Endodermal cell (in vitro differentiated cells): Measurements from ENCODE around the gene PSTPIP1. TPM values are rescaled to one million over a fixed set of nuclear protein-coding genes. Genes with fewer than 3 reads are reported as not detected.
"Not testable (repeated sequence)": the region's sequence is repeated elsewhere in the genome, so short reads cannot be mapped to it uniquely, and the experiment has no call there.

ENCODE experiments used
- DNase-seq: peaks from one replicate; pipeline ENCODE4 v3.0.0-alpha.2; 2017
- H3K27ac ChIP-seq: 2 replicates; pipeline ENCODE4 v1.5.1; 2013; ENCODE audit warnings: mild to moderate bottlenecking, low read depth, low read length, moderate library complexity
- H3K27me3 ChIP-seq: 2 replicates; pipeline ENCODE4 v1.6.1; 2013; ENCODE audit warnings: mild to moderate bottlenecking, low read length, moderate library complexity; ENCODE audit not compliant: insufficient read depth, control insufficient read depth, poor library complexity, severe bottlenecking
- H3K36me3 ChIP-seq: 2 replicates; pipeline ENCODE4 v1.7.0; 2013; ENCODE audit warnings: mild to moderate bottlenecking, low read length, moderate library complexity; ENCODE audit not compliant: control insufficient read depth, insufficient read depth
- H3K4me1 ChIP-seq: one replicate; pipeline ENCODE4 v1.7.0; 2013; ENCODE audit warnings: low read length; ENCODE audit not compliant: control insufficient read depth, insufficient read depth
- H3K4me3 ChIP-seq: 2 replicates; pipeline ENCODE4 v1.5.1; 2013; ENCODE audit warnings: mild to moderate bottlenecking, low read length, moderate library complexity
- H3K9ac ChIP-seq: 2 replicates; pipeline ENCODE4 v1.6.1; 2013; ENCODE audit warnings: mild to moderate bottlenecking, low read length, moderate library complexity; ENCODE audit not compliant: poor library complexity, severe bottlenecking; ENCODE audit errors: extremely low read depth
- H3K9me3 ChIP-seq: 2 replicates; pipeline ENCODE4 v1.6.1; 2013; ENCODE audit warnings: mild to moderate bottlenecking, low read length, moderate library complexity; ENCODE audit not compliant: control insufficient read depth
- H3K27ac Mint-ChIP-seq: 2 replicates; pipeline ENCODE4 v1.8.0; 2020; ENCODE audit warnings: mixed read lengths
- H3K27me3 Mint-ChIP-seq: 2 replicates; pipeline ENCODE4 v1.8.0; 2021; ENCODE audit warnings: mild to moderate bottlenecking, mixed read lengths; ENCODE audit not compliant: insufficient read depth
- H3K36me3 Mint-ChIP-seq: 2 replicates; pipeline ENCODE4 v1.8.0; 2020; ENCODE audit warnings: low read depth, mixed read lengths
- H3K4me1 Mint-ChIP-seq: 2 replicates; pipeline ENCODE4 v1.8.0; 2020; ENCODE audit warnings: mixed read lengths
- H3K4me3 Mint-ChIP-seq: 2 replicates; pipeline ENCODE4 v1.8.0; 2020; ENCODE audit warnings: mild to moderate bottlenecking, moderate library complexity, mixed read lengths
- H3K9me3 Mint-ChIP-seq: 2 replicates; pipeline ENCODE4 v1.8.0; 2020; ENCODE audit warnings: mild to moderate bottlenecking, mixed read lengths
- WGBS, 2 experiments: methylation state at CpG; one replicate each; pipeline versions ENCODE4 v1.1.5 to v1.1.7; 2013; ENCODE audit warnings: missing lambda C conversion rate in 2 of 2, mixed read lengths in 1 of 2; ENCODE audit not compliant: insufficient coverage in 1 of 2, insufficient read length in 1 of 2; 5-methylcytosine and 5-hydroxymethylcytosine counted together
- total RNA-seq, 2 donors: library from RNA; stranded (reverse); fragmentation: NEBNext Ultra II Directional in 1 of 2; extraction: Animal tissue kit (Norgen Biotek cat#: 25700) in 1 of 2; gene quantifications; 2 replicates in 1 of 2; 3 replicates in 1 of 2; pipeline ENCODE4 v1.2.1, GENCODE V29; 2021
- TF ChIP-seq, protein P1 (sequence below): fragments of 200-600 bp; sonication (generic); conservative IDR thresholded peaks from 2 replicates; pipeline ENCODE4 v1.5.0; 2021; ENCODE audit warnings: antibody characterized with exemption, mild to moderate bottlenecking

PSTPIP1 gene
- total RNA-seq, 2 donors from 2014 or later = 0.29 to 1.5 TPM

DNA sequence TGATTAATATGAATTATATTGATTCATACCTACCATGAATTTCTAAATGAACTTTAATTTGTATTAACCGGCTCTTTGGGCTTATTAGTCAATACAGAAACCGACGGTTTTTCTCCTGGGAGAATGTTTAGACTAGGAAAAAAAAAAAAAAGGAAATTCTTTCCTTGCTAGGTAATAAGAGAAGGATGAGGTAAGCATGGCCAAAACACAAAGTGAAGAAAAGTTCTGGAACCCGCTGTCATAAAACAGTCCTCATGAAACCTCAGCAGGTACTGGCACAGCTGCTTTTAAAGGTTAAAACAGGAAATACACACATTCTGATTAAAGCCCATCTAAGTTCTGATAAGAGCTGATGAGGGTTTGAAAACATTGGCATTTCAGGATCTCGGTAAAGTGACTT, 30.8 kb upstream of the PSTPIP1 start:
- Mint-ChIP-seq H3K9me3 (no peaks in the 10 kb centered on the region), H3K4me3 (no peak overlapping the region), H3K36me3 (no peaks in the 10 kb centered on the region), H3K4me1 (peaks cover 23% of the 10 kb centered on the region), H3K27ac (no peak overlapping the region), H3K27me3 (peaks cover 12% of the 10 kb centered on the region)
- Histone ChIP-seq H3K27me3 (no peaks in the 10 kb centered on the region), H3K4me3 (no peak overlapping the region), H3K9ac (no peak overlapping the region), H3K4me1 (peaks cover 10% of the 10 kb centered on the region), H3K9me3 (no peaks in the 10 kb centered on the region), H3K36me3 (no peaks in the 10 kb centered on the region), H3K27ac (no peak overlapping the region)
- TF ChIP-seq, protein P1, sequence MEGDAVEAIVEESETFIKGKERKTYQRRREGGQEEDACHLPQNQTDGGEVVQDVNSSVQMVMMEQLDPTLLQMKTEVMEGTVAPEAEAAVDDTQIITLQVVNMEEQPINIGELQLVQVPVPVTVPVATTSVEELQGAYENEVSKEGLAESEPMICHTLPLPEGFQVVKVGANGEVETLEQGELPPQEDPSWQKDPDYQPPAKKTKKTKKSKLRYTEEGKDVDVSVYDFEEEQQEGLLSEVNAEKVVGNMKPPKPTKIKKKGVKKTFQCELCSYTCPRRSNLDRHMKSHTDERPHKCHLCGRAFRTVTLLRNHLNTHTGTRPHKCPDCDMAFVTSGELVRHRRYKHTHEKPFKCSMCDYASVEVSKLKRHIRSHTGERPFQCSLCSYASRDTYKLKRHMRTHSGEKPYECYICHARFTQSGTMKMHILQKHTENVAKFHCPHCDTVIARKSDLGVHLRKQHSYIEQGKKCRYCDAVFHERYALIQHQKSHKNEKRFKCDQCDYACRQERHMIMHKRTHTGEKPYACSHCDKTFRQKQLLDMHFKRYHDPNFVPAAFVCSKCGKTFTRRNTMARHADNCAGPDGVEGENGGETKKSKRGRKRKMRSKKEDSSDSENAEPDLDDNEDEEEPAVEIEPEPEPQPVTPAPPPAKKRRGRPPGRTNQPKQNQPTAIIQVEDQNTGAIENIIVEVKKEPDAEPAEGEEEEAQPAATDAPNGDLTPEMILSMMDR = no peak
- no peak for DNase-seq
- WGBS, 2 experiments = 81% methylated on average over 4 of the region's 5 CpGs; no CpG with 5 or more reads in 1 of the 2 experiments

DNA sequence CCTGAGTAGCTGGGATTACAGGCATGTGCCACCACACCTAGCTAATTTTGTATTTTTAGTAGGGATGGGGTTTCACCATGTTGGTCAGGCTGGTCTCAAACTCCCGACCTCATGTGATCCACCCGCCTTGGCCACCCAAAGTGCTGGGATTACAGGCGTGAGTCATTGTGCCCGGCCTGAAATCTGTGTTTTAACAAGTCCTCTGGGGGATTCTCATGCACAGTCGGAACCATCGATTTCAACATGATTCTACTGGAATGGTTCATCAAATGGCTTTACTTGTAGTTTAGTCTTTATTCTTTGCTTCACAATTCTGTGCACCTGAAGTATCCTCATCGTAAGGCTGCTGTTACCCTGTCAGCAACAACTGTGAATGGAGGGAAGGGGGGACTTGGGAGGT, 28.9 kb upstream of the PSTPIP1 start:
- H3K9ac ChIP-seq, H3K36me3 ChIP-seq, H3K4me3 ChIP-seq, H3K4me1 ChIP-seq, H3K9me3 Mint-ChIP-seq, H3K9me3 ChIP-seq, H3K27ac Mint-ChIP-seq, H3K4me3 Mint-ChIP-seq, H3K27ac ChIP-seq, DNase-seq, H3K27me3 ChIP-seq, H3K36me3 Mint-ChIP-seq: not testable (repeated sequence)
- Mint-ChIP-seq H3K27me3 (peaks cover 12% of the 10 kb centered on the region), H3K4me1 (peaks cover 22% of the 10 kb centered on the region)
- 91 to 96% methylated on average over 6 of the region's 7 CpGs for WGBS, 2 experiments

DNA sequence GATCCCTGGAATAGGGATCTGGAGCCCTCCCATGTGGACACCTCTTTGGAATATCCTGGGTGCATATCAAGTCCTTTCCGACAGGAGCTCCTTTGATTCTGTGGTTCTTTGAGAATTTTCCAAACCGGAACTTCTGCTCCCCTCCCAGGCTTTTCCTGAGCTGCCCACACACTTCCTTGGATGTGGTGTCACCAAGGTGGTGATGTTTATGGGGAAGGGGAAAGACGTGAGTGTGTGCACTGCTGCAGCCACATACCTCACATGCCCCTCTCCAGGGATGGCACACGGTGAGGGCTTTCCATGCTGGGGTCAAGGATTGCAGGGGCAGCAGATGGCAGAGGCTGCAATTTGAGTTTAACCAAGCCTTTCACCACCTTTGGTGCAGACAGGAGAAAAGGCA, 27.9 kb upstream of the PSTPIP1 start:
- WGBS, 2 experiments = 40 to 70% methylated on average over 2 to 4 of the region's 4 CpGs

More for the DNA sequence above, 27.9 kb upstream of the PSTPIP1 start:
- Mint-ChIP-seq H3K36me3 (no peaks in the 10 kb centered on the region), H3K9me3 (no peaks in the 10 kb centered on the region), H3K27me3 (peaks cover 11% of the 10 kb centered on the region), H3K27ac (no peak overlapping the region), H3K4me1 (peaks cover 21% of the 10 kb centered on the region), H3K4me3 (no peak overlapping the region)
- TF ChIP-seq, protein P1 = no peak
- Histone ChIP-seq H3K9ac (no peak overlapping the region), H3K27me3 (no peaks in the 10 kb centered on the region), H3K36me3 (no peaks in the 10 kb centered on the region), H3K27ac (no peak overlapping the region), H3K4me3 (no peak overlapping the region), H3K4me1 (peaks cover 10% of the 10 kb centered on the region), H3K9me3 (no peaks in the 10 kb centered on the region)
- DNase-seq = no peak
